Large intestine (tissue), 1 donor: ENCODE measurements around the gene MCCC2. TPM values are rescaled to one million over a fixed set of nuclear protein-coding genes. Genes with fewer than 3 reads are reported as not detected.

Experiments
- polyA plus RNA-seq: library from polyadenylated mRNA; unstranded; fragments of 120-200 nt; gene quantifications from one replicate; pipeline ENCODE4 v1.2.1, GENCODE V29; 2013

Gene MCCC2
- polyA plus RNA-seq, 1 donor = 43.0 TPM

Other genes with a start within 250 kb of the MCCC2 start
- 23.2 TPM for gene BDP1, start 131.7 kb upstream of the MCCC2 start, polyA plus RNA-seq
- gene CARTPT, start 131.9 kb downstream of the MCCC2 start, polyA plus RNA-seq = 8.5 TPM